Fibroblast of villous mesenchyme (primary cell): ENCODE measurements around the gene HOXB9. TPM values are rescaled to one million over a fixed set of nuclear protein-coding genes. Genes with fewer than 3 reads are reported as not detected.

Experiments
- DNase-seq: peaks from one replicate; pipeline ENCODE4 v3.0.0-alpha.2; 2010; ENCODE audit warnings: low read depth
- H3K4me3 ChIP-seq: 2 replicates; pipeline ENCODE4 v1.5.1; 2011; ENCODE audit warnings: low read depth, mild to moderate bottlenecking, low read length
- total RNA-seq: library from RNA; depleted of rRNA; stranded (reverse); fragments of >200 nt; gene quantifications from 2 replicates; pipeline ENCODE4 v1.2.3, GENCODE V29; 2012
- TF ChIP-seq, protein P1 (sequence below): IDR thresholded peaks from 2 replicates; pipeline ENCODE4 v1.5.1; 2012; ENCODE audit warnings: low read depth, mild to moderate bottlenecking, low read length; ENCODE audit not compliant: insufficient read depth

The HOXB9 gene
- total RNA-seq, 1 donor: not detected

DNA sequence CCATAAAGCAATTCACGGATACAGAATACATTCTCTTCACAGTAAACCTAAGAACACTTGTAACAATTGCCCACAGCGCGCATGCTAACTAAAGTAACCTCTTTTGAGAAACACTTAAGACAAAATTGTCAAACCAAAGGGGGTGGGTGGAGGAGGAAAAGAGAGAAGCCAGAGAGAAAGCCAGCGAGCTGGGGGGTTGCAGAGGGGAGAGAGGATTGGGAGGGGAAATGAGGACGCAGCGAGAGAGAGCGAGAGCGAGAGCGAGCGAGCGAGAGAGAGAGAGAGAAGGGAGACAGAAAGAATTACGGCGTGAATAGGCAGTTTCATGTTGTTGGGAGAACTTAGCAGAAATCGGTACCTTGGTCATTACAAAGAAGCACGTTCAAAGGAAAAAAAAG, 13.7 kb downstream of the HOXB9 start:
- H3K4me3 ChIP-seq: no peak overlapping the region
- TF ChIP-seq, protein P1, sequence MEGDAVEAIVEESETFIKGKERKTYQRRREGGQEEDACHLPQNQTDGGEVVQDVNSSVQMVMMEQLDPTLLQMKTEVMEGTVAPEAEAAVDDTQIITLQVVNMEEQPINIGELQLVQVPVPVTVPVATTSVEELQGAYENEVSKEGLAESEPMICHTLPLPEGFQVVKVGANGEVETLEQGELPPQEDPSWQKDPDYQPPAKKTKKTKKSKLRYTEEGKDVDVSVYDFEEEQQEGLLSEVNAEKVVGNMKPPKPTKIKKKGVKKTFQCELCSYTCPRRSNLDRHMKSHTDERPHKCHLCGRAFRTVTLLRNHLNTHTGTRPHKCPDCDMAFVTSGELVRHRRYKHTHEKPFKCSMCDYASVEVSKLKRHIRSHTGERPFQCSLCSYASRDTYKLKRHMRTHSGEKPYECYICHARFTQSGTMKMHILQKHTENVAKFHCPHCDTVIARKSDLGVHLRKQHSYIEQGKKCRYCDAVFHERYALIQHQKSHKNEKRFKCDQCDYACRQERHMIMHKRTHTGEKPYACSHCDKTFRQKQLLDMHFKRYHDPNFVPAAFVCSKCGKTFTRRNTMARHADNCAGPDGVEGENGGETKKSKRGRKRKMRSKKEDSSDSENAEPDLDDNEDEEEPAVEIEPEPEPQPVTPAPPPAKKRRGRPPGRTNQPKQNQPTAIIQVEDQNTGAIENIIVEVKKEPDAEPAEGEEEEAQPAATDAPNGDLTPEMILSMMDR: no peak
- no peak for DNase-seq

DNA sequence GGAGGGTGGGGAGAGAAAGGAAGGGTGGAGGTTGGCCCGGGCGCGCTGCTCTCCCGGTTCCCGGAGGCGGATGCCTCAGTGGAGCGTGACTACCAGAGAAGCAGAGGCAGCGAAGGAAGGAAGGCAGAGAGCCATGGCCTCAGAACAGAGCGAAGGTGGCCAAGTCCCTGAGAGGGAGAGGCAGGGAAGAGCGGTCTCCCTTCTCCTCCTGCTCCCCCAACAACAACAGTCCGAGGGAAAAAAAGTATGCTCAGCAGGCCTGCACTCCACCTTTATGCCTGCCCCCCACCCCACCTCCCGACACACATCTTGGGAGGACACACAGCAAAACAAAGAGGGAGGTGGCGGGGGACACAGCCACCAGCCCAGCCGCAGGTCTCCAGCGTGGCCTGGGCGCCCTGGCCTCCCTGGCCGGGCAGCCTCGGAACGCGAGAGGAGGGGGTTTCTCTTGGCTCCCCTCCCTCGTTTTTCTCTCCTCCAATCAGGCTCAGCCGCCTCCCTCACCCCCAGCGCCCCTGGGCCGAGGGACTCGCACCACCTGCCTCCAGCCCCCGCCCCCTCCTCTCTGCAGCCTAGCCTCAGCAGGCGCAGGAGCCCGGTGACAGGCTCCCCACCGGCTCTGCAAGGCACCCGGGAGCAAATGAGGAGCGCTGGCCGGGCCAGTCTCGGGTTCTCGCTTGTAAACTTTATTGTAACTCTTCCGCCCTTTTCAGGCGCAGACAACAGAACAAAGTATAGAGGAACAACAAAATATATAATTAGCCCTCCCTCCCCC, 14.3 kb downstream of the HOXB9 start:
- H3K4me3 ChIP-seq: no peak overlapping the region

DNA sequence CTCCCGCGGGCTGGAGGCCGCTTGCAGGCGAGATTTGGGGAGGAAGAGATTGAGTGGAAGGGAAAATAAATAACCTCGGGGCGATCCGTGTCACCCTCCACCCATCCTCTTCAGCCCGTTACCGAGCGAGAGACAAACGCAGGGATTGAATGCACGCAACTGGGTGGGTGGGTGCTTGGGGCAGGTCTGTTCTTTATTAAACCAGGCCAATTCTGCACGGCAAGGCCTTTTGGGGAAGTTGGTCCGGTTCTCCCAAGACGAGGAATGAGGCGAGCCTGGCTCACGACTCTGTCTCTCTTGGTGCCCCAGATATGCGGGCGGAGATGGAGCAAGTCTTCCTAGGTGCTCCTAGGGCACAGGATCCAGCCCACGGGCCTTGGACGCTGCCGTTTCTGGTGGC, 14.9 kb downstream of the HOXB9 start:
- H3K4me3 ChIP-seq: peak overlapping the region; percentile 65
- TF ChIP-seq, protein P1: no peak
- no peak for DNase-seq

More for the DNA sequence above, 14.3 kb downstream of the HOXB9 start:
- no peak for DNase-seq
- TF ChIP-seq, protein P1: no peak

DNA sequence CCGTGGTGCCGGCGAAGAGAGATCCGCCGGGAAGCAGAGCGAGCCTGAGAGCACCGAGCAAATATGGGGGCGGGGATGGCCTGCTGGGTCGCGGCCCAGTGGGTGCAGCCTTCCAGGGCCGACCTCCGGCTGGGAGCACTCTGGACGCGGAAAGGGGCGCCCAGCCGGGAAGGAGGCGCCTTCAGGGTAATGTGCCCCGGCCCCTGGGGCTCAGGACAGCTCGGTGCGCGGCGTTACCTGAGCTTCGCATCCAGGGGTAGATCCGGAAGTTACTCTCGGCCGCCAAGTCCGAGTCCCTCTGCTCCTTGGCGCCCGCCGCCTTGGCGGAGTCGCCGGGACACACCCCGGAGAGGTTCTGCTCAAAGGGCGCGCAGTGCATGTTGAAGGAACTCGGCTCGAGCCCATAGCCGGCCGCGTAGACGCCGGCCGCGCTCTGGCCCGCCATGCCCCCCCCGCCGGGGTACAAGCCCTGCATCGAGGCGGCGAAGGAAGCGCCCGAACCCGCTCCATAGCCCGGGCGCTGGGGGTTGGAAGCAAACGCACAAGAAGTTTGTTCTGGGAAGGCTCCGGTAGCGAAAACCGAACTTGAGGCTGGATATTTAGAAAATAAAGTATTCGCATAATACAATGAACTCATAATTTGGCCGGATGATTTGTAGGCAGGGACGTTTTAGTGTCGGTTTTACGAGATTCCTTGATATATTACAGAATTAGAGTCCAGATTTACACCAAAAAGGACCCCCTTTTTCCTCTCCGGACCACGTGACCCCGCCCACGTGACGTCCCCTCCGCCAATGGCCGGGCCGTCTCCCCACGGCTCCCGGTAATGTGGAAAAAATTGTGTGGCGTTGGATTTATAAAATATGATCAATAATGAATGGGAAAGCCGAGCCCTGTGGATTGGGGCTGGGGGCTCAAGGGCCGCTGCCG, 15.6 kb downstream of the HOXB9 start, which contains the start of gene HOXB7:
Gene HOXB7 (minus strand): TSS at position 736 of the 930 bp plus-strand sequence. CDS start 99 bp downstream, at position 637.
- H3K4me3 ChIP-seq: peak within 1 kb of the TSS; percentile 65
- DNase-seq: peak; percentile 41
- TF ChIP-seq, protein P1: no peak

DNA sequence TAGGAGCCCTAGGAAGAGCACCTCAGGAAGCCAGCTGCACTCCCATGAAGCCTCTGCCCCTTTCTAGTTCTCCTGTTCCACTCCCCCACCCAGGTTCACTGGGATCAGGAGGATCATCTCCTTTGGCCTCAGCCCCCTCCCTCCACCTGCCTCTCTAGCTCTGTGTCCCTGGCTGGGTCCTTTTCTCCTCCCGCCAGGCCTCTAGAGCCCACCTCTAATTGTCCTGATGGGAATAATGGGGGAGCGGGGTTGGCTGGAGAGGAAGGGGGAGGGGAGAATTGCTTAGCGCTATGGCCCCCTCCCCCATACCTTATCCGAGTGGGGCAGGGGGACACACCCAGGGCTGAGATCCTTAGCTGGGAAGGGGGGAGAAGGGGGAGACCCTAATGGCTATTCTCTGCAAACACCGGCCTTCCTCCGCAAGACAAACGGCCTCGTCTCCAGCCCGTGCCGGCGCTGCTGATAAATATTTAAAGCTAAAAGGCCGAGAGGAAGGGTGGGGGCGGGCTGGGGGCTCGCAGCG, 16.3 kb downstream of the HOXB9 start:
- DNase-seq: no peak
- peak overlapping the region; percentile 65 for H3K4me3 ChIP-seq
- TF ChIP-seq, protein P1: no peak

DNA sequence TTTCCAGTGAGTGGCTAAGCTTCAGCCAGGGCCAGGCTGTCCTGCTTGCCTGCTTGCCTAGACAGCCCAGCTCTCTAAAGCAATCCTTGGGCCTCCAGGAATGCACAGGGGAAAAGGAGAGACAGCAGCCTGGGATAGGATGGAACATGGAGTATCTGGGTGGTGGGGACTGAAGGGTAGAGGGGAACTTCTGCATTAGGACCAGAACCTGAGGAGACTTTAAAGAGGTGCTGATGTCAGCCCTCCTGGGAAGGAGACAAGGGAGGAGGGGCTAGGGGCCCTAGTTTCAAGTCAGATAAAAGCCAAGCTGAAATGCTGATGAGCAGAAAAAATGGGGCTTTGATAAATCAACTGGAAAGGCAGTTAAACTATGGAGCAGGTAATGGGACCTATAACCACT, 17.1 kb downstream of the HOXB9 start:
- TF ChIP-seq, protein P1: no peak
- DNase-seq: no peak
- H3K4me3 ChIP-seq: no peak overlapping the region
